Articular chondrocyte of knee joint (primary cell): ENCODE results near the gene RADIL. TPM values are rescaled to one million over a fixed set of nuclear protein-coding genes. Genes with fewer than 3 reads are reported as not detected.

Experiments used
- small RNA-seq: library from RNA; depleted of rRNA; stranded (forward); fragments of <200 nt; gene quantifications from one replicate; pipeline ENCODE3, GENCODE V24; 2012
- total RNA-seq: library from RNA; depleted of rRNA; stranded (reverse); fragments of >200 nt; gene quantifications from 2 replicates; pipeline ENCODE4 v1.2.3, GENCODE V29; 2012

RADIL gene
- total RNA-seq: 1.0 and 1.6 TPM in 2 replicates

DNA sequence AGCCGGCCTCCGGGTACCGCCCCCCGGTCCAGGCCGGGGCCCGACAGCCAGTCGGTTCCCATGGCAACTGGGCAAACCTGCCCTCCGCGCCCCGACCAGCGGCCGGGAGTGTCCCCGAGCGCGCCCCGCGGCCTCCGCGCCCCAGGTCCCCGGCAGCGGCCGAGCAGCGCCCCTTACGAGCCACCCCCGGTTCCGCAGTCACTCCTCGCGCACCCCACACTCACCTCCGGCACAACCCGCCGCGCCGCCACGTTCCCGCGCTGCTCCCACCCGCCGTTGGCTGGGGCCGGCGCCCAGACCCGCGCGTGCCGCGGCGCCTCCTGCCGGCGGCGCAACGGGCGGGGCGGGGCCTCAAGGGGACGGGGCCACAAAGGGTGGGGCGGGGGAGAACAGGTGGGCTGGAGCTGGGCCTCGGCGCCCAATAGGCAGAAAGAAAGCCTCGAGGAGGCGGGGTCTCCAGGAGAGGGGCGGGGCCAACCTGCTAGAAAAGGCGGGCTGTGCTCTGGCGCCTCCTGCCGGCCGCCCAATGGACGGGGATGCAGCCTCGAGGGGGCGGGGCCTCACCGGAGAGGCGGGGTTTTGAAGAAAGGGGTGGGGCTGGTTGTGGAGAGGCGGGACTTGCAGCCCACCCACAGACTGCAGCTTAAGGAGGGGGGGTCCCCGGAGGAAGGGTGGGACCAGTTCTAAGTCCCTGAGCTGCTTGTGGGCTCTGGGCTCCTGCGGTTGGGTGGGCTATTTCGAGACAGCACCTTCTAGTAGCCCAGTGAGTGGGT is at the start of gene RADIL:
Gene RADIL, minus strand, starts transcription at position 345 of the 773 bp plus-strand sequence. CDS start 5,577 bp downstream, outside the sequence.

GRCh38 chr7:4861673-4862072 is 21.8 kb downstream of the RADIL start, which contains the start of gene PAPOLB:
Gene PAPOLB (minus strand): TSS chr7:4862030. CDS start chr7:4861810, 220 bp downstream.

GRCh38 chr7:4775250-4775847 is 108.2 kb downstream of the RADIL start, which contains the start of gene AP5Z1:
Gene AP5Z1 (plus strand): TSS chr7:4775623. CDS start chr7:4775716, 93 bp downstream.

Small RNA genes lying within 50 kb of the gene (small RNA-seq; reads per million reads assigned to genes)
- gene MIR4656 (not detected), gene RF00019 (not detected)

Other genes starting within 250 kb of the RADIL start
- 33.2 and 34.1 TPM in 2 replicates for gene FOXK1, start 201.4 kb downstream of the RADIL start, total RNA-seq
- gene AP5Z1, start 108.1 kb downstream of the RADIL start, total RNA-seq: 33.8 and 39.9 TPM in 2 replicates
- 0.22 and 0.39 TPM in 2 replicates for gene PAPOLB, start 21.7 kb downstream of the RADIL start, total RNA-seq
- gene MMD2, start 75.5 kb upstream of the RADIL start, total RNA-seq: not detected in 2 replicates
- gene RBAK, start 162.1 kb upstream of the RADIL start, total RNA-seq: 16.5 and 17.0 TPM in 2 replicates